Measurements from ENCODE around the gene AFP.

AFP gene

GRCh38 chr4:73452953-73453700, 17.1 kb downstream of the AFP start:
- FAIRE-seq: no peak

GRCh38 chr4:73453701-73454005, 17.6 kb downstream of the AFP start:
- TF ChIP-seq POLR2AphosphoS5 (IDR thresholded peaks at IDR 0.05; ENCODE audit: low read depth, low read length): no peak
- no peak for TF ChIP-seq TAF1 (IDR thresholded peaks at IDR 0.05; ENCODE audit: borderline replicate concordance, low read depth, low read length)
- no peak for TF ChIP-seq POLR2A (IDR thresholded peaks at IDR 0.05; ENCODE audit: low read depth, low read length)
- DNase-seq (ENCODE audit: insufficient read length) (no peak), FAIRE-seq (no peak)

More at GRCh38 chr4:73452953-73453700, 17.1 kb downstream of the AFP start:
- DNase-seq (ENCODE audit: insufficient read length): no peak
- TF ChIP-seq TAF1 (IDR thresholded peaks at IDR 0.05; ENCODE audit: borderline replicate concordance, low read depth, low read length) (no peak), POLR2A (IDR thresholded peaks at IDR 0.05; ENCODE audit: low read depth, low read length) (no peak)

GRCh38 chr4:73454920-73455319, 18.9 kb downstream of the AFP start:
- DNase-seq (ENCODE audit: insufficient read length) (no peak), FAIRE-seq (no peak)
- TF ChIP-seq POLR2AphosphoS5 (IDR thresholded peaks at IDR 0.05; ENCODE audit: low read depth, low read length): no peak
- TF ChIP-seq POLR2A (IDR thresholded peaks at IDR 0.05; ENCODE audit: low read depth, low read length): no peak
- TF ChIP-seq TAF1 (IDR thresholded peaks at IDR 0.05; ENCODE audit: borderline replicate concordance, low read depth, low read length): no peak

GRCh38 chr4:73456177-73457022, 20.4 kb downstream of the AFP start:
- DNase-seq (ENCODE audit: insufficient read length): no peak
- TF ChIP-seq TAF1 (IDR thresholded peaks at IDR 0.05; ENCODE audit: borderline replicate concordance, low read depth, low read length) (no peak), POLR2A (IDR thresholded peaks at IDR 0.05; ENCODE audit: low read depth, low read length) (no peak), POLR2AphosphoS5 (IDR thresholded peaks at IDR 0.05; ENCODE audit: low read depth, low read length) (no peak)
- FAIRE-seq: no peak

- no peak for DNase-seq (ENCODE audit: insufficient read length)
- TF ChIP-seq POLR2A (IDR thresholded peaks at IDR 0.05; ENCODE audit: low read depth, low read length): no peak
- TF ChIP-seq TAF1 (IDR thresholded peaks at IDR 0.05; ENCODE audit: borderline replicate concordance, low read depth, low read length): no peak
- TF ChIP-seq POLR2AphosphoS5 (IDR thresholded peaks at IDR 0.05; ENCODE audit: low read depth, low read length): no peak
- FAIRE-seq: no peak
Observed at GRCh38 chr4:73458184-73459047, 22.4 kb downstream of the AFP start.

- no peak for TF ChIP-seq POLR2AphosphoS5 (IDR thresholded peaks at IDR 0.05; ENCODE audit: low read depth, low read length)
- no peak for TF ChIP-seq POLR2A (IDR thresholded peaks at IDR 0.05; ENCODE audit: low read depth, low read length)
- no peak for TF ChIP-seq TAF1 (IDR thresholded peaks at IDR 0.05; ENCODE audit: borderline replicate concordance, low read depth, low read length)
- FAIRE-seq: no peak
- DNase-seq (ENCODE audit: insufficient read length): no peak
Observed at GRCh38 chr4:73459048-73459421, 23.0 kb downstream of the AFP start.

- TF ChIP-seq POLR2A (IDR thresholded peaks at IDR 0.05; ENCODE audit: low read depth, low read length): no peak
- TF ChIP-seq TAF1 (IDR thresholded peaks at IDR 0.05; ENCODE audit: borderline replicate concordance, low read depth, low read length): no peak
- TF ChIP-seq POLR2AphosphoS5 (IDR thresholded peaks at IDR 0.05; ENCODE audit: low read depth, low read length): no peak
- no peak for FAIRE-seq
- no peak for DNase-seq (ENCODE audit: insufficient read length)
Observed at GRCh38 chr4:73460913-73461522, 25.0 kb downstream of the AFP start.

GRCh38 chr4:73468170-73468569, 32.1 kb downstream of the AFP start:
- no peak for TF ChIP-seq POLR2A (IDR thresholded peaks at IDR 0.05; ENCODE audit: low read depth, low read length)
- TF ChIP-seq TAF1 (IDR thresholded peaks at IDR 0.05; ENCODE audit: borderline replicate concordance, low read depth, low read length): no peak
- no peak for TF ChIP-seq POLR2AphosphoS5 (IDR thresholded peaks at IDR 0.05; ENCODE audit: low read depth, low read length)
- no peak for DNase-seq (ENCODE audit: insufficient read length)
- no peak for FAIRE-seq

- no peak for TF ChIP-seq POLR2AphosphoS5 (IDR thresholded peaks at IDR 0.05; ENCODE audit: low read depth, low read length)
- TF ChIP-seq POLR2A (IDR thresholded peaks at IDR 0.05; ENCODE audit: low read depth, low read length): no peak
- TF ChIP-seq TAF1 (IDR thresholded peaks at IDR 0.05; ENCODE audit: borderline replicate concordance, low read depth, low read length): no peak
- no peak for FAIRE-seq
Observed at GRCh38 chr4:73470728-73471127, 34.7 kb downstream of the AFP start.

GRCh38 chr4:73477176-73477575, 41.2 kb downstream of the AFP start:
- FAIRE-seq: no peak
- TF ChIP-seq POLR2AphosphoS5 (IDR thresholded peaks at IDR 0.05; ENCODE audit: low read depth, low read length) (no peak), POLR2A (IDR thresholded peaks at IDR 0.05; ENCODE audit: low read depth, low read length) (no peak), TAF1 (IDR thresholded peaks at IDR 0.05; ENCODE audit: borderline replicate concordance, low read depth, low read length) (no peak)
- no peak for DNase-seq (ENCODE audit: insufficient read length)

More at GRCh38 chr4:73470728-73471127, 34.7 kb downstream of the AFP start:
- no peak for DNase-seq (ENCODE audit: insufficient read length)

GRCh38 chr4:73479323-73479722, 43.3 kb downstream of the AFP start:
- FAIRE-seq (no peak), DNase-seq (ENCODE audit: insufficient read length) (no peak)
- TF ChIP-seq TAF1 (IDR thresholded peaks at IDR 0.05; ENCODE audit: borderline replicate concordance, low read depth, low read length): no peak
- no peak for TF ChIP-seq POLR2A (IDR thresholded peaks at IDR 0.05; ENCODE audit: low read depth, low read length)
- TF ChIP-seq POLR2AphosphoS5 (IDR thresholded peaks at IDR 0.05; ENCODE audit: low read depth, low read length): no peak
